A549 treated with AZD2906 at 1 μM for 4 hours (cell line): ENCODE data around the gene TOPAZ1. TPM values are rescaled to one million over a fixed set of nuclear protein-coding genes. Genes with fewer than 3 reads are reported as not detected.

Experiments
- total RNA-seq: library from RNA; stranded (reverse); fragments of 200-300 nt; extraction: Qiagen RNA extraction; gene quantifications from 5 replicates; pipeline ENCODE4 v1.2.3, GENCODE V29; 2022

TOPAZ1 gene
- not detected in 5 replicates for total RNA-seq

DNA sequence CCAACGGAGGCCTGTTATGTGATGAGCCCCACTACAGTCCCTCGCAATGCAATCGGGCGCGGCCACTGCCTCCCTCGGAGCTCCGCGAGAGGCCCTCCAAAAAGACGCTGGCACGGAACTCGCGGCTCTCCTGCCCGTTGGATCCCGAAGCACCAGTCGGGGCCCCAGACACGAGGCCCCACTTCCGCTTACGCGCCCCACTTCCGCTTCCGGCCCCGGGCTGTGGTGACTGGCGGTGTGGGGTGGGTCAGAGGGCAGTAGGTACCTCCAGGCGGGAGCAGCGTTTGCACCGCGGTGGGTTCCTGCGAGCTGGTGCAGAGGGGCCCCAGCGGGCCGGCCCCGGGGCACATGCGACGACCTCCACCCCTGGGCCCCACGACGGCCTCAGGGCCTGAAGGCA lies at the start of gene TOPAZ1:
TSS of gene TOPAZ1 (plus strand) at position 181 of the 400 bp plus-strand sequence. CDS start at position 349, 168 bp downstream.

DNA sequence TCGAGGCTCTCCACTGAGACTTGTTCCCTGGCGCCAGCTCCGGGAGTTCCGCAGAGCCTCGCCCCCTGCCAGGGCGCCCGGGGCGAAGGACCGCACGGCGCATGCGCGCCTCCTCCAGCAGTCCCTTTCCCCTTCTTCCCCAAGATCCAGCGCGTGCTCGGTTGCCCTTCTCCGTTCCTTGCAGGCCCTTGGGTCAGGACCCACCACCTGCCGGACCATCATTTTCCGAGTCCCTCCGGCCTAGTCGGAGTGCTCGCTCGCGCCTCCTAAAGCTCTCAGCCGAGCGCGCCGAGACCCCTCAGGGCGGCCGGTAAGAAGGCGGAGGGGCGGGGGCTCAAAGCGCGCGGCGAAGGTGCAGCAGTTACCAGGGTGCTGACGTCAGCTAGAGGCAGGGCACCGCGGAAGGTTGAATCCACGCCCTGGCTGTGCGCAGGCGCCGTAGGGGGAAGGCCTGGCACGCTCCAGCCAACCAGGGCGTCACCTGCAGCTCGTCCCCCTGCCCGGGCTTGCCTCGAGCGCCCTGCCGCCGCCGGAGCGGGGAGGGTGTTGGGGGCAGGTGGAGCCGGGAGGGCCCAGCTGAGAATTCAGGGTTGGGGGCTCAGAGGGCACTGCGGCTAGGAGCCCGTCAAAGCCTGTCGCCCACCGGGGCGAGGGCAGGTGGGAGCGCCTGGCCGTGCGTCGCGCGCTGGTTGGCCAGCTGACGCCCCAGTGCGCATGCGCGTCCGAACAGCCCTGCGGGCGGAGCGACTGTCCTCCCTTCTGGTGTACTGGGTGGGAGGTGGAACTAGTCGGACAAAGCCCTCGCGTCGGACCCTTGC lies 96.5 kb downstream of the TOPAZ1 start, which contains the start of gene TCAIM:
TSS of gene TCAIM (plus strand) at position 757 of the 818 bp plus-strand sequence. CDS start 16,017 bp downstream, outside the sequence.

Other genes with a start within 250 kb of the TOPAZ1 start
- gene TCAIM, start 96.9 kb downstream of the TOPAZ1 start, total RNA-seq = 7.0 to 8.3 TPM (median 7.5 TPM) in 5 replicates
- gene ZNF445, start 235.8 kb downstream of the TOPAZ1 start, total RNA-seq = 1.9 to 2.7 TPM (median 2.2 TPM) in 5 replicates